ENCODE measurements around the gene TRIM67.

Gene TRIM67

GRCh38 chr1:231159963-231160761 lies 1.7 kb upstream of the TRIM67 start:
- Histone ChIP-seq H4K20me1 (ENCODE audit: insufficient read depth, low read length) (no peaks in the 10 kb centered on the region), H2AFZ (ENCODE audit: low read length) (no peak overlapping the region), H3K4me3 (ENCODE audit: low read length) (no peak overlapping the region), H3K9me2 (replicated peaks; ENCODE audit: insufficient read depth, low read length) (no peaks in the 10 kb centered on the region), H3K27ac (ENCODE audit: low read length) (no peak overlapping the region), H3K27me3 (replicated peaks; ENCODE audit: insufficient read depth, low read length) (no peaks in the 10 kb centered on the region; the same call in 1 of the 2 replicates), H3F3A (ENCODE audit: insufficient read depth, low read length) (no peaks in the 10 kb centered on the region), H3K9ac (ENCODE audit: low read length) (no peak overlapping the region), H3K4me2 (ENCODE audit: low read depth, low read length) (no peak overlapping the region), H3K4me1 (ENCODE audit: low read length) (no peaks in the 10 kb centered on the region), H3K79me2 (ENCODE audit: low read length) (no peaks in the 10 kb centered on the region), H3K36me3 (replicated peaks; ENCODE audit: insufficient read depth, low read length) (no peaks in the 10 kb centered on the region), H3K9me3 (replicated peaks; ENCODE audit: insufficient read depth, low read length) (no peaks in the 10 kb centered on the region)
- TF ChIP-seq CTCF (IDR thresholded peaks at IDR 0.05; ENCODE audit: low read length) (no peak), EZH2phosphoT487 (IDR thresholded peaks at IDR 0.05; ENCODE audit: low read length) (no peak), EZH2 (optimal IDR thresholded peaks at IDR 0.05; ENCODE audit: low read depth, low read length) (no peak)
- no peak for DNase-seq

DNA sequence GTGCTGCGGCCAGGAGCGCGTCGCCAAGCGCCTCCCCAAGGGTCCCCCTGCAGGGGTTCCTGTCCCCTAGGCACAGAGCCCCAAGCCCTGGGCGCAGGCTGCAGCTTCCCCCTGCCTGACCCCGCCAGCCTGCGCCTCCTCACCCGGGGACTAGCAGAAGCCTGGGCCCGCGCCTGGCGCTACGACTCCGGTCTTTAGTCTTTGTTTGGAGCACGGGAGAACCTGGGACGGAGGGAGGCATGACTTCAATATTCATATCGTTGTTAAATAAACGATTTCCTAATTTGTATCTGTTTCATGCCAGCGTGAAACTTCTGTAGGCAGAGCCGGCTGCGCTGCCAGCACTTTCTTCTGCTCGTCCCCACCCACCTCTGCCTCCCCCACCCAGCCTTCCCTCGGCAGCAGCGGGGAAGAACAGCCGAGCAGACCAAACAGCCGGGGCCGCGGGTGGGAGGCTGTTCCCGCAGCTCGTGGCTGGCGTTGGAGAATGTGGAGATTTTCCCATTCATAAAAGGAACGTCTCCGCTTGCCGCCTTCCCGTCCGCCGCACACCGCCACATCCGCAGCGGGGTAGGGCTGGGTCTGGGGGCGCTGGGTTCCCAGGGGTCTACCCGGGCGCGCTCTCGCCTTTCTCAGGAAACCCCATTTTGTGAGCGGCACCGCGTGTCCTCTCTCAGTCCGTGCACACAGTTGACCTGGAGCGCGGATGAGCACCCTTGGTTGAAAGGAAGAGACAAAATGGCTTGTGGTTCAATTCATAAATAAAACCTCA lies 777 bp upstream of the TRIM67 start:
- Histone ChIP-seq H3K4me1 (ENCODE audit: low read length) (no peaks in the 10 kb centered on the region), H3K4me3 (ENCODE audit: low read length) (no peak overlapping the region), H4K20me1 (ENCODE audit: insufficient read depth, low read length) (no peaks in the 10 kb centered on the region), H3K4me2 (ENCODE audit: low read depth, low read length) (no peak overlapping the region), H3K79me2 (ENCODE audit: low read length) (no peaks in the 10 kb centered on the region), H3K27ac (ENCODE audit: low read length) (no peak overlapping the region), H3K9me3 (replicated peaks; ENCODE audit: insufficient read depth, low read length) (no peaks in the 10 kb centered on the region), H3F3A (ENCODE audit: insufficient read depth, low read length) (no peaks in the 10 kb centered on the region), H3K9ac (ENCODE audit: low read length) (no peak overlapping the region), H2AFZ (ENCODE audit: low read length) (no peak overlapping the region), H3K27me3 (replicated peaks; ENCODE audit: insufficient read depth, low read length) (no peaks in the 10 kb centered on the region; the same call in 1 of the 2 replicates), H3K9me2 (replicated peaks; ENCODE audit: insufficient read depth, low read length) (no peaks in the 10 kb centered on the region), H3K36me3 (replicated peaks; ENCODE audit: insufficient read depth, low read length) (no peaks in the 10 kb centered on the region)
- DNase-seq, result no peak
- no peak for TF ChIP-seq EZH2 (optimal IDR thresholded peaks at IDR 0.05; ENCODE audit: low read depth, low read length)
- no peak for TF ChIP-seq CTCF (IDR thresholded peaks at IDR 0.05; ENCODE audit: low read length)
- no peak for TF ChIP-seq EZH2phosphoT487 (IDR thresholded peaks at IDR 0.05; ENCODE audit: low read length)

GRCh38 chr1:231162297-231162969 lies 575 bp downstream of the TRIM67 start:
- no peak for TF ChIP-seq CTCF (IDR thresholded peaks at IDR 0.05; ENCODE audit: low read length)
- no peak for TF ChIP-seq EZH2phosphoT487 (IDR thresholded peaks at IDR 0.05; ENCODE audit: low read length)
- no peak for TF ChIP-seq EZH2 (optimal IDR thresholded peaks at IDR 0.05; ENCODE audit: low read depth, low read length)
- H3K9me2 ChIP-seq (replicated peaks; ENCODE audit: insufficient read depth, low read length), result no peaks in the 10 kb centered on the region
- no peaks in the 10 kb centered on the region for H3F3A ChIP-seq (ENCODE audit: insufficient read depth, low read length)
- DNase-seq, result peak; percentile 35
- H2AFZ ChIP-seq (ENCODE audit: low read length), result no peak overlapping the region
- H3K4me3 ChIP-seq (ENCODE audit: low read length), result no peak overlapping the region
- H4K20me1 ChIP-seq (ENCODE audit: insufficient read depth, low read length), result no peaks in the 10 kb centered on the region
- no peaks in the 10 kb centered on the region for H3K79me2 ChIP-seq (ENCODE audit: low read length)
- peak overlapping the region; percentile 47; the same call in 1 of the 2 replicates for H3K4me2 ChIP-seq (ENCODE audit: low read depth, low read length)
- no peaks in the 10 kb centered on the region for H3K4me1 ChIP-seq (ENCODE audit: low read length)
- H3K27me3 ChIP-seq (replicated peaks; ENCODE audit: insufficient read depth, low read length), result no peaks in the 10 kb centered on the region; the same call in 1 of the 2 replicates
- H3K9ac ChIP-seq (ENCODE audit: low read length), result no peak overlapping the region
- H3K27ac ChIP-seq (ENCODE audit: low read length), result no peak overlapping the region
- no peaks in the 10 kb centered on the region for H3K9me3 ChIP-seq (replicated peaks; ENCODE audit: insufficient read depth, low read length)
- no peaks in the 10 kb centered on the region for H3K36me3 ChIP-seq (replicated peaks; ENCODE audit: insufficient read depth, low read length)
